Aorta (tissue), 5 donors: ENCODE data around the gene KMT2E. TPM values are rescaled to one million over a fixed set of nuclear protein-coding genes. Genes with fewer than 3 reads are reported as not detected.
"Not testable (repeated sequence)": the region's sequence is repeated elsewhere in the genome, so short reads cannot be mapped to it uniquely, and the experiment has no call there.

Source experiments
- ATAC-seq: fragments of 200-7000 bp; cut with Tn5 transposase; one replicate; pipeline ENCODE4 v1.9.1; 2022; ENCODE audit warnings: moderate library complexity; ENCODE audit not compliant: low FRiP score
- DNase-seq, 2 donors: peaks; one replicate each; pipeline ENCODE4 v3.0.0-alpha.2; 2020
- H3K27ac ChIP-seq, 2 donors: one replicate each; pipeline ENCODE4 v1.5.1; 2013; ENCODE audit warnings: low read length in 2 of 2, mild to moderate bottlenecking in 2 of 2, moderate library complexity in 2 of 2, control low read depth in 1 of 2, inconsistent platforms in 1 of 2, low read depth in 1 of 2
- H3K27me3 ChIP-seq, 2 donors: one replicate each; pipeline ENCODE4 v1.6.1; 2013; ENCODE audit warnings: control low read depth in 1 of 2, low read length in 1 of 2, mild to moderate bottlenecking in 1 of 2, moderate library complexity in 1 of 2; ENCODE audit not compliant: insufficient read depth in 2 of 2, control insufficient read depth in 1 of 2
- H3K36me3 ChIP-seq, 2 donors: one replicate each; pipeline ENCODE4 v1.6.1; 2013; ENCODE audit warnings: control low read depth in 1 of 2, low read length in 1 of 2, mild to moderate bottlenecking in 1 of 2; ENCODE audit not compliant: insufficient read depth in 2 of 2, control insufficient read depth in 1 of 2
- H3K4me1 ChIP-seq, 2 donors: one replicate each; pipeline ENCODE4 v1.6.1; 2013; ENCODE audit warnings: low read length in 2 of 2, control low read depth in 1 of 2, mild to moderate bottlenecking in 1 of 2, moderate library complexity in 1 of 2; ENCODE audit not compliant: insufficient read depth in 2 of 2, control insufficient read depth in 1 of 2
- H3K4me3 ChIP-seq, 2 donors: one replicate each; pipeline ENCODE4 v1.5.1; 2013; ENCODE audit warnings: low read length in 2 of 2, control low read depth in 1 of 2, mild to moderate bottlenecking in 1 of 2
- H3K9me3 ChIP-seq: one replicate; pipeline ENCODE4 v1.6.1; 2013; ENCODE audit warnings: mild to moderate bottlenecking, low read length; ENCODE audit not compliant: control insufficient read depth
- WGBS, 2 donors: extraction: QIAGEN DNeasy Blood & Tissue Kit; methylation state at CpG; one replicate each; pipeline ENCODE4 v1.1.7; 2013; 5-methylcytosine and 5-hydroxymethylcytosine counted together
- intact Hi-C, 2 donors: fragments of 100-400 bp; cut with DNase I; formaldehyde crosslinking; loops; one replicate each; pipeline versions ENCODE4 v1.14.2 to v1.15.0; 2022
- polyA plus RNA-seq, 2 donors: library from polyadenylated mRNA; stranded (reverse); fragments of 200-250 nt; gene quantifications; one replicate each; pipeline ENCODE4 v1.2.3, GENCODE V29; 2013
- total RNA-seq, 2 donors: library from RNA; stranded (reverse); fragmentation: NEBNext Ultra II Directional; extraction: Animal tissue kit (Norgen Biotek cat#: 25700); gene quantifications; one replicate each; pipeline ENCODE4 v1.2.1, GENCODE V29; 2021
- donor health status: healthy with polysubstance abuse.
- donor health status: Bipolar disorder and iron deficiency.
- donor health status: DM: no; HTN: no; CAD: no.
- donor health status: DM: no; HTN: no; CAD: no.
- donor health status: DM: yes; HTN: yes; CAD: no.

KMT2E gene
- total and polyA plus RNA-seq, 4 donors: 16.5 to 156 (median 84.0) TPM

GRCh38 chr7:105022458-105022857 is 8.5 kb downstream of the KMT2E start:
- no peaks in the 10 kb centered on the region for H3K27me3 ChIP-seq
- 48 to 52% methylated on average over 4 of the region's 4 CpGs for WGBS, 2 donors
- intact Hi-C loops: no loop called here
- no peak overlapping the region for H3K4me3 ChIP-seq
- no peak overlapping the region for H3K27ac ChIP-seq
- DNase-seq (no peak), ATAC-seq (no peak)
- H3K9me3 ChIP-seq: no peaks in the 10 kb centered on the region
- H3K4me1 ChIP-seq: peaks cover 0 to 4% of the 10 kb centered on the region in 2 donors
- H3K36me3 ChIP-seq: no peaks in the 10 kb centered on the region

DNA sequence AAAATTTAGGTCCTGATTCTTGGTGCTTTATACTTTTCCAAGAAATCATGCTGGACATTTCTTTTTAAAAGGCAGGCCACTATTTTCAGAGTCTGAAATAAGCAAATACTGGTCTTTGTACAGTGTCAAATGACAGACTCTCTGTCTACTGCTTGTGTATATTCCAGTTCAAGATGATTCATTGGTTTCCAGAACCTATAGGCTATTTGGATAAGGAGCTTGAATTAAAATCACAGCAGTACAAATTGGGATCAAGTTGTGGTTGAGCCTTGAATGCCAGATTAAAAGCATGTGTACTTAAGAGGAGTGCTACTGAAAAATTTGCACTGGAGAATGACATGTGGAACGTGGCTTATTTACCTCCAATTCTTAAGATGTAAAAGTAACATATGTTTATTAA is 10.7 kb downstream of the KMT2E start:
- no peaks in the 10 kb centered on the region for H3K36me3 ChIP-seq
- ATAC-seq (no peak), DNase-seq (no peak)
- H3K4me1 ChIP-seq: peaks cover 3 to 10% of the 10 kb centered on the region in 2 donors
- 8 to 11% methylated on average over 1 of the region's 1 CpG for WGBS, 2 donors
- H3K27me3 ChIP-seq: no peaks in the 10 kb centered on the region
- no peaks in the 10 kb centered on the region for H3K9me3 ChIP-seq
- H3K4me3 ChIP-seq: no peak overlapping the region
- intact Hi-C loops: no loop called here
- no peak overlapping the region for H3K27ac ChIP-seq

GRCh38 chr7:105026750-105027149 is 12.7 kb downstream of the KMT2E start:
- DNase-seq (no peak), ATAC-seq (no peak)
- Histone ChIP-seq H3K27me3 (no peaks in the 10 kb centered on the region), H3K36me3 (no peaks in the 10 kb centered on the region), H3K27ac (no peak overlapping the region), H3K4me3 (no peak overlapping the region), H3K4me1 (peaks cover 4 to 10% of the 10 kb centered on the region in 2 donors), H3K9me3 (no peaks in the 10 kb centered on the region)
- intact Hi-C loops: no loop called here
- 84 to 87% methylated on average over 2 of the region's 2 CpGs for WGBS, 2 donors

GRCh38 chr7:105027176-105027853 is 13.3 kb downstream of the KMT2E start:
- Histone ChIP-seq H3K4me1 (peaks cover 4 to 10% of the 10 kb centered on the region in 2 donors), H3K27me3 (no peaks in the 10 kb centered on the region), H3K4me3 (no peak overlapping the region), H3K27ac (no peak overlapping the region), H3K9me3 (no peaks in the 10 kb centered on the region), H3K36me3 (no peaks in the 10 kb centered on the region)
- DNase-seq: no peak
- WGBS, 2 donors: 42 to 51% methylated on average over 2 of the region's 2 CpGs
- no peak for ATAC-seq
- intact Hi-C loops: no loop called here

- no peak for ATAC-seq
- intact Hi-C loops: no loop called here
- H3K4me3 ChIP-seq: no peak overlapping the region
- H3K27ac ChIP-seq: no peak overlapping the region
- 52 to 57% methylated on average over 5 of the region's 5 CpGs for WGBS, 2 donors
- H3K4me1 ChIP-seq: peaks cover 4 to 10% of the 10 kb centered on the region in 2 donors
- no peaks in the 10 kb centered on the region for H3K9me3 ChIP-seq
- DNase-seq: no peak
- H3K27me3 ChIP-seq: no peaks in the 10 kb centered on the region
- no peaks in the 10 kb centered on the region for H3K36me3 ChIP-seq
Observed at GRCh38 chr7:105028004-105028403, 14.0 kb downstream of the KMT2E start.

DNA sequence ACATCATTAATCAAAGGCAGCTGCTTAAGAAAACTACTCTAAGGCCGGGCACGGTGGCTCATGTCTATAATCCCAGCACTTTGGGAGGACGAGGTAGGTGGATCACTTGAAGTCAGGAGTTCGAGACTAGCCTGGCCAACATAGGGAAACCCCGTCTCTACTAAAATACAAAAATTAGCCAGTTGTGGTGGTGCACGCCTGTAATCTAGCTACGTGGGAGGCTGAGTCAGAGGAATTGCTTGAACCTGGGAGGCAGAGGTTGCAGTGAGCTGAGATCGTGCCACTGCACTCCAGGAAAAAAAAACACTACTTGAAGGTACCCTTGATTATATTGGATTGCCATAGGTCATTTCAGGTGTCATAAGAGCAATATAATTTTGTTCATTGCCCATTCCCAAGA is 14.9 kb downstream of the KMT2E start:
- WGBS, 2 donors: 84 to 91% methylated on average over 8 of the region's 8 CpGs
- H3K27ac ChIP-seq, H3K27me3 ChIP-seq, DNase-seq, intact Hi-C loops, ATAC-seq, H3K9me3 ChIP-seq, H3K36me3 ChIP-seq, H3K4me3 ChIP-seq: not testable (repeated sequence)
- peaks cover 4 to 12% of the 10 kb centered on the region in 2 donors for H3K4me1 ChIP-seq

DNA sequence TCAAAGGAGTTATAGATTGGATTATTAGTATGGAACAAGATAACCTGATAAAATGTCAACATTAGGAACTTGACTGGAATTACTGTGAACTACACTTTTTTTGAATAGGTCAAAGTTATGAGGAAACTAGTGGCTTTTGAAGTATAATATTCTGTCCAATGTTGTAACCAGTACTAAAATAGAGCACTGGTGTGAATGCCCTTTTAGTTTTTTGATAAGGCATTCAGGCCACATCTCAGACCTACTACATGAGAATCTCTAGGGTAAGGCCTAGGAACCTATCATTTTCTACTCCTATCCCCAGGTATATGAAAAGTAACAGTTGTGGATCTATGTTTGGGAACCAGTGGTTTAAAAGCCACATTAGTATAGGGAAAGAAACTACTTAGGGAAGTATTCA is 16.4 kb downstream of the KMT2E start:
- Histone ChIP-seq H3K36me3 (no peaks in the 10 kb centered on the region), H3K27ac (no peak overlapping the region), H3K4me1 (peaks cover 4 to 15% of the 10 kb centered on the region in 2 donors), H3K4me3 (no peak overlapping the region), H3K27me3 (no peaks in the 10 kb centered on the region), H3K9me3 (no peaks in the 10 kb centered on the region)
- no peak for DNase-seq
- intact Hi-C loops: no loop called here
- no peak for ATAC-seq

- DNase-seq (no peak), ATAC-seq (no peak)
- no peaks in the 10 kb centered on the region for H3K9me3 ChIP-seq
- no peaks in the 10 kb centered on the region for H3K27me3 ChIP-seq
- intact Hi-C loops: no loop called here
- no peak overlapping the region for H3K27ac ChIP-seq
- WGBS, 2 donors: 91 to 96% methylated on average over 1 of the region's 1 CpG
- peaks cover 4 to 12% of the 10 kb centered on the region in 2 donors for H3K4me1 ChIP-seq
- H3K4me3 ChIP-seq: no peak overlapping the region
- no peaks in the 10 kb centered on the region for H3K36me3 ChIP-seq
Observed at GRCh38 chr7:105032553-105033214, 18.7 kb downstream of the KMT2E start.

DNA sequence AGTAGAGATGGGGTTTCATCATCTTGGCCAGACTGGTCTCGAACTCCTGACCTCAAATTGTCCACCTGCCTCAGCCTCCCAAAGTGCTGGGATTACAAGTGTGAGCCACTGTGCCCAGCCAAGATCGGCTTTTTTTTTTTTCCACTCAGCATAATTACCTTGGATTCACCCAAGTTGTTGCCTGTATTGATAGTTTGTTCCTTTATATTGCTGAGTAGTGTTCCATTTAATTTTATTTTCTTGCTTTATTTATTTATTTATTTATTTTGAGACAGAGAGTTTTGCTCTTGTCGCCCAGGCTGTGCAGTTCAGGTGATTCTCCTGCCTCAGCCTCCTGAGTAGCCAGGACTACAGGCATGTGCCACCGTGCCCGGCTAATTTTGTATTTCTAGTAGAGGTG is 21.3 kb downstream of the KMT2E start:
- H3K27ac ChIP-seq: no peak overlapping the region
- H3K4me1 ChIP-seq: peaks cover 2 to 5% of the 10 kb centered on the region in 2 donors
- ATAC-seq (no peak), DNase-seq (no peak)
- no peaks in the 10 kb centered on the region for H3K36me3 ChIP-seq
- no peaks in the 10 kb centered on the region for H3K9me3 ChIP-seq
- no peak overlapping the region for H3K4me3 ChIP-seq
- H3K27me3 ChIP-seq: no peaks in the 10 kb centered on the region
- 93 to 97% methylated on average over 5 of the region's 5 CpGs for WGBS, 2 donors
- intact Hi-C loops: no loop called here
